HCT116 (cell line): Measurements from ENCODE around the gene CDC42SE2. TPM values are rescaled to one million over a fixed set of nuclear protein-coding genes. Genes with fewer than 3 reads are reported as not detected.

Experiments
- ATAC-seq: fragments of 200-7000 bp; cut with Tn5 transposase; 2 replicates; pipeline ENCODE4 v1.9.1; 2020; ENCODE audit warnings: mild to moderate bottlenecking, moderate library complexity
- BruUV-seq: library from RNA; stranded (reverse); fragments of 400-500 nt; replicated peaks from 2 replicates; lab custom pipeline; 2021; lab: Mats Ljungman, UMichigan
- CTCF ChIA-PET: fragments of 300-600 bp; sonication (Branson Sonifier 250); formaldehyde crosslinking; loops from one replicate; lab custom pipeline; 2021; ENCODE audit warnings: antibody characterized with exemption; lab: Charles Lee
- POLR2A ChIA-PET: fragments of 300-600, 350-600 bp; sonication (Branson Sonifier 250); formaldehyde crosslinking; loops from one replicate; lab custom pipeline; 2021; ENCODE audit warnings: antibody characterized with exemption; lab: Charles Lee
- RAD21 ChIA-PET, 2 experiments: fragments of 300-600 bp; sonication (Branson Sonifier 250); formaldehyde crosslinking; loops; one replicate each; lab custom pipeline; 2023; ENCODE audit warnings: low total read pairs in 2 of 2; ENCODE audit not compliant: uncharacterized antibody in 2 of 2, unreplicated experiment in 2 of 2, low non-redundant PET in 1 of 2; lab: Charles Lee
- DNase-seq: peaks from one replicate; pipeline ENCODE4 v3.0.0-alpha.2; 2010; ENCODE audit warnings: low read depth, low spot score
- H2AFZ ChIP-seq: fragments of 200-600 bp; shearing (Covaris generic), sonication (generic); 2 replicates; pipeline ENCODE4 v1.6.1; 2017; ENCODE audit warnings: low read depth, mixed run types, mixed read lengths, antibody characterized with exemption, low read length; ENCODE audit not compliant: poor library complexity, severe bottlenecking
- H3K27ac ChIP-seq: 2 replicates; pipeline ENCODE4 v1.5.1; 2012; ENCODE audit warnings: low read depth, low read length
- H3K27me3 ChIP-seq: fragments of 200-600 bp; sonication (generic); 2 replicates; pipeline ENCODE4 v1.6.1; 2016; ENCODE audit warnings: mixed run types, low read length, mixed read lengths; ENCODE audit not compliant: insufficient read depth
- H3K36me3 ChIP-seq, 2 experiments: fragments of 200-500 bp in 1 of 2; fragments of 200-600 bp in 1 of 2; sonication (Bioruptor generic) in 1 of 2; sonication (generic) in 1 of 2; 2 replicates each; pipeline versions ENCODE4 v1.5.1 to v1.6.1; 2014 to 2016; ENCODE audit warnings: low read length in 2 of 2, inconsistent platforms in 1 of 2, mixed read lengths in 1 of 2, mixed run types in 1 of 2; ENCODE audit not compliant: insufficient read depth in 2 of 2, control insufficient read depth in 1 of 2
- H3K4me1 ChIP-seq, 2 experiments: fragments of 200-600 bp in 1 of 2; sonication (generic) in 1 of 2; 2 replicates each; pipeline versions ENCODE4 v1.5.1 to v1.6.1; 2012 to 2017; ENCODE audit warnings: low read length in 2 of 2, inconsistent platforms in 1 of 2, mild to moderate bottlenecking in 1 of 2, mixed read lengths in 1 of 2, mixed run types in 1 of 2, moderate library complexity in 1 of 2; ENCODE audit not compliant: insufficient read depth in 2 of 2, control insufficient read depth in 1 of 2
- H3K4me2 ChIP-seq: fragments of 200-600 bp; sonication (generic); 2 replicates; pipeline ENCODE4 v1.6.1; 2017; ENCODE audit warnings: mixed run types, low read length, mixed read lengths
- H3K4me3 ChIP-seq, 2 experiments: fragments of 200-600 bp in 1 of 2; sonication (generic) in 1 of 2; replicated peaks in 1 of 2; 2 replicates each; pipeline ENCODE4 v1.5.1; 2011 to 2016; ENCODE audit warnings: low read length in 2 of 2, control low read depth in 1 of 2, low read depth in 1 of 2, mild to moderate bottlenecking in 1 of 2, mixed read lengths in 1 of 2, mixed run types in 1 of 2
- H3K79me2 ChIP-seq: fragments of 200-600 bp; sonication (generic); 2 replicates; pipeline ENCODE4 v1.6.1; 2017; ENCODE audit warnings: mild to moderate bottlenecking, mixed run types, low read length, moderate library complexity, mixed read lengths; ENCODE audit not compliant: insufficient read depth
- H3K9ac ChIP-seq: fragments of 200-600 bp; sonication (generic); 2 replicates; pipeline ENCODE4 v1.6.1; 2016; ENCODE audit warnings: low read length, mixed read lengths
- H3K9me2 ChIP-seq: fragments of 200-600 bp; sonication (generic), shearing (Covaris generic); 2 replicates; pipeline ENCODE4 v1.6.1; 2017; ENCODE audit warnings: mixed run types, mild to moderate bottlenecking, moderate library complexity; ENCODE audit not compliant: insufficient read depth
- H3K9me3 ChIP-seq, 2 experiments: fragments of 200-500 bp in 1 of 2; fragments of 200-600 bp in 1 of 2; sonication (Bioruptor generic) in 1 of 2; sonication (generic) in 1 of 2; 2 replicates each; pipeline ENCODE4 v1.6.1; 2014 to 2017; ENCODE audit warnings: low read length in 2 of 2, mixed read lengths in 2 of 2, inconsistent platforms in 1 of 2, low read depth in 1 of 2, mild to moderate bottlenecking in 1 of 2, mixed run types in 1 of 2, moderate library complexity in 1 of 2; ENCODE audit not compliant: control insufficient read depth in 1 of 2, insufficient read depth in 1 of 2
- H4K20me1 ChIP-seq: fragments of 200-600 bp; sonication (generic), shearing (Covaris generic); 2 replicates; pipeline ENCODE4 v1.6.1; 2017; ENCODE audit warnings: mixed run types, mild to moderate bottlenecking, moderate library complexity; ENCODE audit not compliant: insufficient read depth
- ATF3 ChIP-seq: IDR thresholded peaks from 2 replicates; pipeline ENCODE4 v1.6.1; 2012
- ELF1 ChIP-seq: IDR thresholded peaks from 2 replicates; pipeline ENCODE4 v1.6.1; 2012; ENCODE audit warnings: low read depth, borderline replicate concordance
- FOSL1 ChIP-seq: IDR thresholded peaks from 2 replicates; pipeline ENCODE4 v1.6.1; 2012; ENCODE audit warnings: low read depth
- POLR2A ChIP-seq: IDR thresholded peaks from 2 replicates; pipeline ENCODE4 v1.7.0; 2011; ENCODE audit warnings: borderline replicate concordance; ENCODE audit not compliant: insufficient read depth, insufficient read length; ENCODE audit errors: extremely low read depth
- POLR2AphosphoS5 ChIP-seq: IDR thresholded peaks from 2 replicates; pipeline ENCODE4 v1.6.1; 2011; ENCODE audit warnings: mild to moderate bottlenecking, low read depth, low read length, moderate library complexity
- RAD21 ChIP-seq: IDR thresholded peaks from 2 replicates; pipeline ENCODE4 v1.6.1; 2012; ENCODE audit warnings: low read depth, mild to moderate bottlenecking
- SP1 ChIP-seq: IDR thresholded peaks from 2 replicates; pipeline ENCODE4 v1.6.1; 2012; ENCODE audit warnings: low read depth
- YY1 ChIP-seq: IDR thresholded peaks from 2 replicates; pipeline ENCODE4 v1.6.1; 2011; ENCODE audit warnings: low read length, low read depth, moderate library complexity, mild to moderate bottlenecking; ENCODE audit not compliant: insufficient replicate concordance; ENCODE audit errors: extremely low read depth
- intact Hi-C: fragments of 100-400 bp; cut with micrococcal nuclease; formaldehyde crosslinking; loops from 2 replicates; pipeline ENCODE4 v1.10.0; 2022
- total RNA-seq: library from RNA; stranded (reverse); gene quantifications from one replicate; pipeline ENCODE4 v1.2.1, GENCODE V29; 2021; ENCODE audit not compliant: unreplicated experiment

CDC42SE2 gene
- total RNA-seq, 1 experiment from 2014 or later, result 27.0 TPM

- no peaks in the 10 kb centered on the region for H3K9me3 ChIP-seq
- H2AFZ ChIP-seq, result no peak overlapping the region
- H3K27me3 ChIP-seq, result no peaks in the 10 kb centered on the region
- no peak for TF ChIP-seq POLR2AphosphoS5
- TF ChIP-seq, all 23 proteins: peak for 0
- intact Hi-C loops, result no loop called here
- H3K4me3 ChIP-seq, result no peak overlapping the region
- H3K9ac ChIP-seq, result no peak overlapping the region
- no peaks in the 10 kb centered on the region for H4K20me1 ChIP-seq
- H3K4me1 ChIP-seq, result peaks cover 2 to 6% of the 10 kb centered on the region in 2 experiments; a peak in 1 of 4 replicates
- H3K79me2 ChIP-seq, result peaks cover 15% of the 10 kb centered on the region; the same call in 1 of the 2 replicates
- no peaks in the 10 kb centered on the region for H3K9me2 ChIP-seq
- ATAC-seq (no peak), DNase-seq (no peak)
- ChIA-PET RAD21 (no interaction called here), POLR2A (no interaction called here), CTCF (no interaction called here)
- H3K4me2 ChIP-seq, result no peak overlapping the region
- no TSS peak for BruUV-seq
- H3K36me3 ChIP-seq, result no peaks in the 10 kb centered on the region
- H3K27ac ChIP-seq, result no peak overlapping the region
Measured at GRCh38 chr5:131377346-131377745, 113.5 kb downstream of the CDC42SE2 start.

- H3K9ac ChIP-seq, result no peak overlapping the region
- no peak overlapping the region for H3K4me2 ChIP-seq
- intact Hi-C loops, result no loop called here
- no TSS peak for BruUV-seq
- CTCF ChIA-PET, result no interaction called here
- H3K27ac ChIP-seq, result no peak overlapping the region
- H4K20me1 ChIP-seq, result no peaks in the 10 kb centered on the region
- ATAC-seq (no peak), DNase-seq (no peak)
- H3K4me3 ChIP-seq, result no peak overlapping the region
- H3K36me3 ChIP-seq, result no peaks in the 10 kb centered on the region
- H3K9me2 ChIP-seq, result no peaks in the 10 kb centered on the region
- no peaks in the 10 kb centered on the region for H3K9me3 ChIP-seq
- POLR2A ChIA-PET, result no interaction called here
- no peak for TF ChIP-seq RAD21
- no peak for TF ChIP-seq FOSL1
- TF ChIP-seq ELF1, result no peak
- TF ChIP-seq ATF3, result no peak
- no peak for TF ChIP-seq SP1
- TF ChIP-seq YY1, result no peak
- TF ChIP-seq POLR2A, result no peak
- RAD21 ChIA-PET, result no interaction called here
- peaks cover 15% of the 10 kb centered on the region; the same call in 1 of the 2 replicates for H3K79me2 ChIP-seq
- peaks cover 2 to 9% of the 10 kb centered on the region in 2 experiments; a peak in 2 of 4 replicates for H3K4me1 ChIP-seq
- no peak overlapping the region for H2AFZ ChIP-seq
- H3K27me3 ChIP-seq, result no peaks in the 10 kb centered on the region
Measured at GRCh38 chr5:131377785-131378325, 114.0 kb downstream of the CDC42SE2 start.
